Stimulated activated CD4-positive, alpha-beta T cell treated with anti-CD3 and anti-CD28 coated beads, Interleukin-1b, Interleukin-23, amount 100 ng/mL, for 4 hours (primary cell): Measurements from ENCODE around the gene AQP9.

Experiments
- DNase-seq, 2 donors: peaks; one replicate each; pipeline ENCODE4 v3.0.0-alpha.2; 2020; ENCODE audit warnings: low read depth in 2 of 2

AQP9 gene

DNA sequence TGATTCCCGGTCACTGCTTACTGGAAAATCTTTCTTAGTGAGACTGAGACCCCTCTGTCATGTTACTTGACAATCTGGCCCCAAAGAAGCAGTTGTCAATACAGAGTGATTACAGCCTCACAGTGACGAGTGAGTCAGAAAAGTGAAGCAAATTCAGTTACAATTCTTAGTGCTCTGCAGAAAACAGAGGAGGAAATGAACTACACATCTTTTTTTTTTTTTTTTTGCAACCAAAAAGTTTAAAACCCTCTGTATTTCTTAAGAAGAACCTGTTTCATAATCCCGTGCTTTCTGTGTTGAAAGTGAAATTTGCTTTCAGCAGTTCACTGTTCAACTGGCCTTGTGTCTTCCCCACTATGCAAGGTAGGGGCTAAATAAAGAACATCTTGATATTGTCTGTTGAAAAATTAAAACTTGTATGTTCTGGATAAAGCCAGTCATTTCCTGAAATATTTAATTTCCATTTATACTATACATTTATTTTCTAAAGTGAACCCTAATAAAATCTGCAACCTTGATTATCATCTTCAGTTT, 1.9 kb downstream of the AQP9 start:
- DNase-seq = no peak

- no peak for DNase-seq
Measured at GRCh38 chr15:58141894-58142293, 3.7 kb downstream of the AQP9 start.

- no peak for DNase-seq
Measured at GRCh38 chr15:58142827-58143461, 4.8 kb downstream of the AQP9 start.

DNA sequence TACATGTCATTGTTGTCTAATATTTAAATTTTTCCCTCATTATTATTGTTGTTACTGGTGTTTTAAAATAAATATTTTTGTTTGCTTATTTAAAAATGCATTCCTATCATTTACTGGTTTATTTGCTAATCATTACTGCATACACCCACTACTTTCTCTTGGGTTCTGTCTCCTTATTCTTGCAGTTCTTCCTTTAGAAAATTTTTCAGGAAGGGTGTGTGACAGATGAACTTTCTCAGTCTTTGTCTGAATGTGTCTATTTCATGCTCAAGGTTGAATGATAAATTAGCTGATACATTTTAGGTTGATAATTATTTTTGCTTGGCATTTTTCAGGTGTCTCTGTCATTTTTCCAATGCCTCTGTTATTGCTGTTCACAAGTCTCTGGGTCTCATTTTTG, 7.4 kb downstream of the AQP9 start:
- no peak for DNase-seq

DNA sequence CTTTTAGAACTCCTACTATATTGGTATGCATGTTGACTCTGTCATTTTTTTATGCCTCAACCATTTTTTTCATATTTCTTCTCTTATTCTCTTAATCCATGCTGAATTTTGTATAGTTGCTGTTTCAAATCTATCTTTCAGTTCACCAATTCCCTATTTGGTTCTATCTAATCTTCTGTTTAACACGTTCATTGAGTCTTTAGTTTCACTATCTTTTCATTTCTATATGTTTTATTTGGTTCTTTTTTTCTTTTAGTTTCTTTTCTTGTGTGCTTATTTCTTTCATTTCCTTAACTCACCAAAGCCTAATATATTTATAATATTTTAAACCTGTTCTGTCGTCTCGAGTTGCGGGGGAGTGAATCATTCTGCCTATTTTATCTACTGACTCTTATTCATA, 8.0 kb downstream of the AQP9 start:
- DNase-seq = no peak

- no peak for DNase-seq
Measured at GRCh38 chr15:58146749-58147148, 8.6 kb downstream of the AQP9 start.

GRCh38 chr15:58147171-58147611, 9.0 kb downstream of the AQP9 start:
- no peak for DNase-seq

- DNase-seq = no peak
Measured at GRCh38 chr15:58148120-58148519, 9.9 kb downstream of the AQP9 start.

DNA sequence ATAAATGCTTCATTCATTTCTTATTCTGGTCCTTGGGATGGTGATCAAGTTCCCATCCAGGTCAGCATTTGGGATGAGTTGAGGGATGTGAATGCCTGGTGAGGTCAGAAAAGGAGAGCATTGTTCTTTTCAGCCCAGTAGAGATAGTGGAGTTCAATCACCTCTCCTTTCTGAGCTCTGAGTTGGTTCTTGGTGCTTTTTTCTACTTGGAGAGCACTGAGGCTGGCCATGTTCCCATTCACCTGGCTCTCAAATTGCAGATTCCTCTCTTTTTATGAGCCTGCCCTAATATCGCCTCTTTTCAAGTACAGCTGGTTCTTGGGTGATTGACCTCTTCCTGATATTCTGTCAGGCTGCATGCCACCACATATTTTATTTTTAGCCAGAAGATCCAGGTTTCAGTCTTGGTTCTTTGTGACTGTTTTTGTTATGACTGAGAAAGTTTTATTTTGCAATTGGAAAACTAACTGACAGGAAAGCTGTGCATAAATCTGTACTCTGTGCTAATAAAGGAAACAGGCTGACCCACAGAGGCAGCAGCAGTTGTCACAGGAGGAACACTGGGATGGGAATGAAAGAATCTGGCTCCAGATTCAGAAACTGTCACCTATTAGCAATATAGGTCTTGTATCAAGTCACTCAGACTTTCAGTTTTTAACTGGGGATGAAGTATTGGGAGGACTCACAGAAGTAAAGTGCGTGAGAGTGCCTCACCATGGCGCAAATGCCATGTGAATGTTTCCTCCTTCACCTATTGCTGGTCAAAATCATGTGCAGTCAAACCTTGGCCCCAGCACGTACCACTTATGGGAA, 10.7 kb downstream of the AQP9 start:
- DNase-seq = no peak

GRCh38 chr15:58154769-58155168, 16.6 kb downstream of the AQP9 start:
- DNase-seq = no peak

DNA sequence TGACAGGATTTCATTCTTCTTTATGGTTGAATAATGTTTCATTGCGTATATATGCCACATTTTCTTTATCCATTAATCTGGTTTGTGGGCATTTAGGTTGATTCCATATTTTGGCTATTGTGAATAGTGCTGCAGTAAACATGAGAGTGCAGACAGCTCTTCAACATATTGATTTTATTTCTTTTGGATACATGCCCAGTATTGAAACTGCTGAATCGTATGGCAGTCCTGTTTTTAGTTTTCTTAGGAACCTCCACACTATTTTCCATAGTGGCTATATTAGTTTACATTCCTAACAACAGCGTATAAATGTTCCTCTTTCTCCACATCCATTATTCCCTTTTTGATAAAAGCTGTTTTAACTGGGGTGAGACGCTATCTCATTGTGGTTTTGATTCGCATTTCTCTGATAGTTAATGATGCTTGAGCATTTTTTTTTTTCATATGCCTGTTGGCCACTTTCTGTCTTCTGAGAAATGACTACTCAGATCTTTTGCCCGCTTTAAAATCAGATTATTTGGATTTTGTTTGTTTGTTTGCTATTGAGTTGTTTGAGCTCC, 21.7 kb downstream of the AQP9 start:
- DNase-seq = no peak

- no peak for DNase-seq
Measured at GRCh38 chr15:58161436-58161930, 23.3 kb downstream of the AQP9 start.

DNA sequence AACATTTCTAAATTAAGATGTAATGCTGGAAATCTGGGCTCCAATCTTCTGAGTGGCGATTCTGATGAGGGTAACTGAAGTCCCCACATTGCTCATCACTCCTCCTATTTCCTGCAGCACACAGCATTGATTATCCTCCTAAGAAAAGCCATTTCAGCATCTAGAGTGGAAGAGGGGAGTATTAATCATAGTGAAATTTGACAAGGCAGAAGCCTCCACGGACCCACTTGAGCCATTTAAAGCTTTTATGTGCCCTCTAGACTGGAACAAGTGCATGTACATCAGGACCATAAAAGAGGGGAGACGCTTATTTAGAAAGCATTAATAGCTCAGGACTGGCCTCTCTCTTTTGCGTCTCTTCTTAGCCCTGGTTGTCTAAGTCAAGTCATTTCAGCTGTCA, 25.8 kb downstream of the AQP9 start:
- DNase-seq = no peak

DNA sequence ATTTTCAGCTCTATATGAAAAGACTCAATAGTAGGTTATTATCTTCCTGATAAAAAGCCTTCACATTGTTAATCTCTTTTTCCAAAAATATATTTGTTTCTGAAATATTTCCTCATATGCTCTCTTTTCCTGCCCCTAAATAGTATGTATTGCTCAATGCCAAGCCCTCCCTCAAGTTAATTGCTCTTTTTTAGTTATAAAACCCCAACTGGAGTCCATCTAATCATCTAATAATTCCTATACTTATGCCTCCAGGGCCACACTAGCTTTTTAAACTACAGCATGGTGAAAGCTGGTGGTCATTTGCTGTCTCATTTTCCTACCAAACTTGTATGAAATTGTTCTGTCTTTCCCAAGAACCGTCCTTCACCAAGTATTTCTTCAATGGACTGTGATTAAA, 26.7 kb downstream of the AQP9 start:
- no peak for DNase-seq

DNA sequence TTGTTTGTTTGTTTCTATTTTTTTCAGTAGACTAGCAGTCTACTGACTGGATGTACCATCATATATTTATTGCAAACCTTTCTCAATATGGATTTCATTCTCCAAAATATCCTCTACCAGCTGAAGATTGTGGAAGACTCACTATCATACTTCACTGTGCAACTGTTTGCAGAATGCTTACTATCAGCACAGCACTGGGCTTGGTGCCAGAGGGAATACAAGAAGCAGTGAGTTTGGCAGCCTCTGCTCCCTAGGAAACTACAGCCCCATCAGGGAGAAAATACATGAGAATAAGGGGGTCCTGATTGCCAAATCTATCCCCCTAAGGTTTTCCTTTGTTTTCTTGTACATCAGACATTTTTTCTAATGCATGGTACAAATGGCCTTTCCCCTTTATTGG, 27.5 kb downstream of the AQP9 start:
- DNase-seq = no peak

DNA sequence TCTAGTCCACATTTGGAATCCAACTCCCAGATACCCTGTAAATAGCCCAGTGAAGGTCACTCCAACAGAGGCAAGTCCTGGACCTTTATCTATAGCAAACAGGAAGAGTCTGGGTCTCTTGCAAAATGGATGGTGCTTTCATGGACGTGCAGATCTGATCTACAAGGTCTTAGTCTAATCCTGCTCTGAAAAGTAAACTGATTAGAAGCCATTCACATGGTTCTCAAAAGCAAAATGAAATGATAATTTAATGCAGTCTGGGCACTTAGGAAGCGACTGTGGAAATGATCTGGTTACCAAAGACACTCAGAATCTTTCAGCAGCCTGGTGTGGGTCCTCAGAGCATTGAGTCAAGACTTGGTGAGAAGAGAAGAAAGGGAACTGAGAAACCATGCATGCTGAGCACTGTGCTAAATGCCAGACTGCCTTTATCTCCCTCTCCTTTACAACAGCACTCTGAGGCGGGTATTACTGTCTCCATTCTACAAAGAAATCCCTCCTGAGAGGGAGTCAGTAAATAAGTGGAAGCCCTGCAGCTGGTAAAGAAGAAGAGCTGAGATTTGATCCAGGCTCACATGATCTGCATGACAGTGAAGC, 29.0 kb downstream of the AQP9 start:
- no peak for DNase-seq

DNA sequence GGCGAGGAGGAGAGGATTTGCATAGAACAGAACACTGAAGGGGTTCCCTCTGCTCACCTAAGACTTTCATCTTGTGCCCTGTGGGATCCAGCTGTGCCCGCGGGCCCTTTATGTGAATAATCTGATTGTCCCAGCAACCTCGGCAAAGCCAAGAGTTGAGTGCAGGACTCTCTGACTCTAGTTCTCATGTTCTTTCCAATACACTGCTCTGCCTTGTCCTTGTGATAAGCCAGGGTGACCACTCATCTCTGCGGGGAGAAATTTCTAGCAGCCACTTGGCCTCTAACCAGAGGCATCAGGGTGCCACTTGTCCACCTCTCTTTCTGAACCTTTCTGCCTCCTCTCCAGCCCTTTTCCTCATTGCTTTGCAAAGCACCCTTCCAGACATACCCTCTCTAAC, 31.8 kb downstream of the AQP9 start:
- no peak for DNase-seq

GRCh38 chr15:58171476-58172061, 33.4 kb downstream of the AQP9 start:
- DNase-seq = no peak

DNA sequence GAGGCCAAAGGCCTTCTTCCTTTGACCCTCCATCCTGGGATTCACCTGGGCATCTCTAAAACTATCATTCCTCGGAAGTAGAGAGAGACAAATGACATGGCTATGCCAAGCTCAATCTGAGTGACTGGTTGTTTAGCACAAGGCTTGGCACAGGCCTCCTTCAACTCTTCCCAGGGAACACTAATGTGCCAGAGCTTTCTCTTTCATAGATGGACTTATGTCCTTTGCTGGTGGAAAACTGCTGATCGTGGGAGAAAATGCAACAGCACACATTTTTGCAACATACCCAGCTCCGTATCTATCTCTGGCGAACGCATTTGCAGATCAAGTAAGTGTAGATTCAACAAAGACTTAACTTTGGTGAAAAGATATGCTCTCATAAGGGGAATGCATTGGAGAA, 36.5 kb downstream of the AQP9 start:
- DNase-seq = no peak

DNA sequence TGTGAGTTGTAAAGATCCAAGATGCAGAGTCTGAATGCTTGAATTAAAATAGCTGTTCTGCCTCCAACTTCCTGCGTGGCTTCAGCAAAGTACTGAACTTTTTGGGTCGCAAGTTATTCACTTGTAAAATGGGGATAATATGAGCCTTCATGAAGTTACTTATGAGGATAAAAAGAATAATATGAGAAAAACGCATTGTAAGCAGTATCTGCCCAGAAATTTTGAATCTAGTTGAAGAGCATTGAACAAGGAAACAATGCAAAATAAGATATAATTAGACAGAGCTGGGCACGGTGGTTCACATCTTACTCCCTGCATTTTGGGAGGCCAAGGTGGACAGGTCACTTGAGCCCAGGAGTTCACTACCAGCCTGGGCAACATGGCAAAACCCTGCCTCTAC, 37.8 kb downstream of the AQP9 start:
- no peak for DNase-seq

- DNase-seq = no peak
Measured at GRCh38 chr15:58178668-58179067, 40.5 kb downstream of the AQP9 start.

GRCh38 chr15:58179206-58179605, 41.0 kb downstream of the AQP9 start:
- DNase-seq = no peak
